ENCODE measurements around the gene SRC. TPM values are rescaled to one million over a fixed set of nuclear protein-coding genes. Genes with fewer than 3 reads are reported as not detected.

SRC gene
- total RNA-seq, 4 donors from 2014 or later = 23.4 to 36.9 (median 29.0) TPM

DNA sequence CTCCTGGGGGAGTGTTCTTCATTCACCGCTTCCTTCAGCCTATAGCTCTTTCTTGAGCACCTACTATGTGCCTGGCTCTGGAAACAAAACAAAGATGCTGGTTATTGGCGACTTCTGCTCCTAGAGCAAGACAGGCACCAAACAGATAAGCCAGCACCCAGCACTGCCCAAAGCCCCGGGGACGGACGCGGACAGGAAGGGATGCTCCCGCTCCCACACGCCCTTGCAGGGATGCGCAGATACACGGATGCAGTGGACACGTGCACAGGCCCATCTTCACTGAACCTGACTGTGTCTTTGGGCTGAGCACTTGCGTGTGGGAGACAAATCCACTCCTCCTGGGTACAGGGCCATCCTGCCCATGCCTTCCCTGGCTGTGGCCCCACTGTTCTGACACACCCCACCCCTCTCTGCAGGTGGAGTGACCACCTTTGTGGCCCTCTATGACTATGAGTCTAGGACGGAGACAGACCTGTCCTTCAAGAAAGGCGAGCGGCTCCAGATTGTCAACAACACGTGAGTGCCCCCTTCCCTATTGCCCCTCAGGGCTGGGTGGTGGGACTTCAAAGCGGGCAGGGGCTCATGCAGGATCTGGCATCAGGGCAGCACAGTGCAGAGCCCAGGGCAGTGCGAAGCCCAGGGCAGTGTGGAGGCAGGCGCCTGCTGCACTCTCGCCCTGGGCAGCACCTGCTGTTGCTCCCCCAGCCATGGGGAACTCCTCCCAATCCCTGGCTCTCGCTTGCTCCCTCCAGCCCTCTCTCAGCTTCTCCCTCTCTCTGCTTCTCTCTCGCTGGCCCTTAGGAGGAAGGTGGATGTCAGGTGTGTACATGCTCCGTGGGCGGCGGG is 39.9 kb downstream of the SRC start:
- Histone ChIP-seq H3K9me3 (no peaks in the 10 kb centered on the region), H3K36me3 (peaks cover 0 to 51% (median 0%) of the 10 kb centered on the region in 3 donors), H3K27ac (no peak overlapping the region), H3K27me3 (no peaks in the 10 kb centered on the region), H3K4me3 (no peak overlapping the region), H3K4me1 (peaks cover 0 to 18% (median 3%) of the 10 kb centered on the region in 4 donors)
- no peak for DNase-seq (ENCODE audit: low spot score in 2 of 2)
- WGBS, 2 donors = 93 to 94% methylated on average over 16 to 22 of the region's 25 CpGs
- TF ChIP-seq POLR2A (IDR thresholded peaks at IDR 0.05) (no peak), EP300 (IDR thresholded peaks at IDR 0.05) (no peak)
- TF ChIP-seq, protein P1, sequence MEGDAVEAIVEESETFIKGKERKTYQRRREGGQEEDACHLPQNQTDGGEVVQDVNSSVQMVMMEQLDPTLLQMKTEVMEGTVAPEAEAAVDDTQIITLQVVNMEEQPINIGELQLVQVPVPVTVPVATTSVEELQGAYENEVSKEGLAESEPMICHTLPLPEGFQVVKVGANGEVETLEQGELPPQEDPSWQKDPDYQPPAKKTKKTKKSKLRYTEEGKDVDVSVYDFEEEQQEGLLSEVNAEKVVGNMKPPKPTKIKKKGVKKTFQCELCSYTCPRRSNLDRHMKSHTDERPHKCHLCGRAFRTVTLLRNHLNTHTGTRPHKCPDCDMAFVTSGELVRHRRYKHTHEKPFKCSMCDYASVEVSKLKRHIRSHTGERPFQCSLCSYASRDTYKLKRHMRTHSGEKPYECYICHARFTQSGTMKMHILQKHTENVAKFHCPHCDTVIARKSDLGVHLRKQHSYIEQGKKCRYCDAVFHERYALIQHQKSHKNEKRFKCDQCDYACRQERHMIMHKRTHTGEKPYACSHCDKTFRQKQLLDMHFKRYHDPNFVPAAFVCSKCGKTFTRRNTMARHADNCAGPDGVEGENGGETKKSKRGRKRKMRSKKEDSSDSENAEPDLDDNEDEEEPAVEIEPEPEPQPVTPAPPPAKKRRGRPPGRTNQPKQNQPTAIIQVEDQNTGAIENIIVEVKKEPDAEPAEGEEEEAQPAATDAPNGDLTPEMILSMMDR (IDR thresholded peaks at IDR 0.05) = no peak

DNA sequence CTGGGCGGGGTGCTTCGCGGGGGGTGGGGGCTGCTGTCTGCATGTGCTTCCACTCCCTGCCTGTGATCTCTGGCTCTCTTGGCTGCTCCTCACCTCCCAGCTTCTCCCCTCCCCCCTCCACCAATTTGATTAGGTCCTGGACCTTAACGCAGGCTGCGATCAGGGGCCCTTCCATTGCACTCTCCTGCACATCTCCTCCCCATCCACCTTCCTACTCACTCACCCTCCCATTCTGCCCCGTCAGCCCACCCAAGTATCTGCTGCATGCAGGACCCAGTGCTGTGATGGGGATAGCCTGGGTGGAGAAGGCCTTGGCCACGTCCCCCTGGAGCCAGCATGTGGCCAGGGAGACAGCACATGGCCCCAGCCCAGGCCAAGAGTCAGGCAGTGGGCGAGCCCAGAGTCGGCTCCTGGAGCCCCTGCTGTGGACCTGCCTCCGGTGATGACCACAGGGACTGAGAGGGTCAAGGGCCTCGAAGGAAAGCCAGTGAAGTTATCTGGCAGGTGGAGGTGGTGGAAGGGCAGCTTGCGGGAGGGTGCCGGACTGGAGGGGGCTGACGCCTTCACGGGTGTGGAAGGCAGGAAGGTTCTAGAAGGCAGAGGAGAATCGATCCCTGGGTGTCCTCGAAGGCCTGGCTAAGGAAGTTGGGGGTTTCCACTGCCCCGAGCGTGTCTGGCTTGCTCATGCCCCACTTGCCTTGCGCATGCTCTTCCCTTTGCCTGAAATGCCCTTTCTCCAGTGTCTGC is 40.7 kb downstream of the SRC start:
- DNase-seq (ENCODE audit: low spot score in 2 of 2) = no peak
- no peaks in the 10 kb centered on the region for H3K27me3 ChIP-seq
- H3K9me3 ChIP-seq = no peaks in the 10 kb centered on the region
- TF ChIP-seq POLR2A (IDR thresholded peaks at IDR 0.05) (no peak), EP300 (IDR thresholded peaks at IDR 0.05) (no peak)
- TF ChIP-seq, protein P1 (IDR thresholded peaks at IDR 0.05) = no peak
- H3K36me3 ChIP-seq = peaks cover 0 to 55% (median 0%) of the 10 kb centered on the region in 3 donors
- H3K27ac ChIP-seq = no peak overlapping the region
- peaks cover 0 to 18% (median 3%) of the 10 kb centered on the region in 4 donors for H3K4me1 ChIP-seq
- 85 to 89% methylated on average over 20 of the region's 20 CpGs for WGBS, 2 donors
- H3K4me3 ChIP-seq = no peak overlapping the region

DNA sequence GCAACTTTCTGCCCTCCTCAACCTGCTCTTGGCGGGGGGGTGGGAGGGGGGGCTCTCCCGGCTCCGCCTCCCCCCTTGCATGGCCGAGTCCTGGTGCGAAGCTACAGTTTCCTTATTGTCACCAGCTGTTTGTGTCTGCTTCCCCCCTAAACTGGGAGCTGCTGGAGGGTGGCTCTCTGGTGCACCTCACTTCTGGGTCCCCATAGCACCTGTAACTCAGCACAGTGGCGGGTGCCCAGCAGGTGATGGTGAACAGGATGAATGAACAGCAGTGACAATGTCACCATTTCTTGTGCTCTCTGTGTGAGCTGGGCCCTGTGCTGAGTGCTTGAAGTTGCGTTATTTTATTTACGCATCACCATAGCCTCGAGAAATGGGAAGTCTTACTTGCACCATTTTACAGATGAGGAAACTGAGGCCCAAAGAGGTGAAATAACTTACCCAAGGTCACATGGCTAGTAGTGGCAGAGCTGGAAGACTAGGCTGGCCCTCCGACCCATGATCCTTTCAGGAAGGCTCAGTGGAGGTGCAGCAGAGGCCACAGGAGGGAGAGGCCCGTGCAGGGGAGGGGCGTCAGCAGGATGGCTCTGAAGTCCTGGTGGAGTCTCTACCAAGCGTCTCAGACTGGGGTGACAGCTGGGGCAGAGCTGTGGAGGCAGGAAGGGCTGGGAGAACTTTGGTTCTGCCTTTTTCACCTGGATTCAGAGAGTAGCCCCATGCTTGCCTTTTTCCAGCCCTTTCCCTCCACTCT is 41.8 kb downstream of the SRC start:
- peaks cover 0 to 65% (median 0%) of the 10 kb centered on the region in 3 donors for H3K36me3 ChIP-seq
- TF ChIP-seq EP300 (IDR thresholded peaks at IDR 0.05) (no peak), POLR2A (IDR thresholded peaks at IDR 0.05) (no peak)
- TF ChIP-seq, protein P1 (IDR thresholded peaks at IDR 0.05) = no peak
- 84 to 95% methylated on average over 8 to 9 of the region's 13 CpGs for WGBS, 2 donors
- no peaks in the 10 kb centered on the region for H3K9me3 ChIP-seq
- no peak overlapping the region for H3K27ac ChIP-seq
- H3K4me3 ChIP-seq = no peak overlapping the region
- H3K27me3 ChIP-seq = no peaks in the 10 kb centered on the region
- peaks cover 0 to 18% (median 3%) of the 10 kb centered on the region in 4 donors for H3K4me1 ChIP-seq
- DNase-seq (ENCODE audit: low spot score in 2 of 2) = no peak

DNA sequence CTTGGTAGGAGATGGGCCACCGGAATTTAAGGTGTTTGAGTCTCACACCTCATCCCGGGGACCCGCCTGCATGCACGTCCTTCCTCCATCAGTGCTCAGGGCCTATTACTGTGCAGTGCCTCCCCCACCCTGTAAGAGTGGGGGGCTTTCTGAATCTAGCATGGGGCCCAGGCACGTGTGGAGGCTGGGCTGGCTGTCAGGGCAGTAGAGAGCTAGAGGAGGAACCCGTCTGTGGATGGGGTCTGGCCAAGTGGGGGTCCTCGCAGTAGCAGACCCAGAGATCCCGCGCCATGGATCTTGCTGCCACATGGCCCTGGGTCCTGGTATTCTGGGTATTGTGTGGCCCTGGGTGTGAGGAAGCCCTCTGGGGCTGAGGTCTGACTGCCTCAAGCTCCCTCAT is 42.9 kb downstream of the SRC start:
- Histone ChIP-seq H3K4me1 (peaks cover 0 to 12% (median 2%) of the 10 kb centered on the region in 4 donors), H3K4me3 (no peak overlapping the region)

More for the DNA sequence above, 42.9 kb downstream of the SRC start:
- DNase-seq (ENCODE audit: low spot score in 2 of 2) = no peak
- 87 to 92% methylated on average over 9 of the region's 9 CpGs for WGBS, 2 donors
- no peaks in the 10 kb centered on the region for H3K9me3 ChIP-seq
- H3K36me3 ChIP-seq = peaks cover 0 to 76% (median 0%) of the 10 kb centered on the region in 3 donors
- H3K27me3 ChIP-seq = no peaks in the 10 kb centered on the region
- TF ChIP-seq POLR2A (IDR thresholded peaks at IDR 0.05) (no peak), EP300 (IDR thresholded peaks at IDR 0.05) (no peak)
- TF ChIP-seq, protein P1 (IDR thresholded peaks at IDR 0.05) = no peak
- H3K27ac ChIP-seq = no peak overlapping the region

Measured in tibial nerve (tissue), 4 donors.